ENCODE data around the gene RIPK4. TPM values are rescaled to one million over a fixed set of nuclear protein-coding genes. Genes with fewer than 3 reads are reported as not detected.

RIPK4 gene
- total and polyA plus RNA-seq, 9 donors: 0.08 to 12.4 (median 0.90) TPM

DNA sequence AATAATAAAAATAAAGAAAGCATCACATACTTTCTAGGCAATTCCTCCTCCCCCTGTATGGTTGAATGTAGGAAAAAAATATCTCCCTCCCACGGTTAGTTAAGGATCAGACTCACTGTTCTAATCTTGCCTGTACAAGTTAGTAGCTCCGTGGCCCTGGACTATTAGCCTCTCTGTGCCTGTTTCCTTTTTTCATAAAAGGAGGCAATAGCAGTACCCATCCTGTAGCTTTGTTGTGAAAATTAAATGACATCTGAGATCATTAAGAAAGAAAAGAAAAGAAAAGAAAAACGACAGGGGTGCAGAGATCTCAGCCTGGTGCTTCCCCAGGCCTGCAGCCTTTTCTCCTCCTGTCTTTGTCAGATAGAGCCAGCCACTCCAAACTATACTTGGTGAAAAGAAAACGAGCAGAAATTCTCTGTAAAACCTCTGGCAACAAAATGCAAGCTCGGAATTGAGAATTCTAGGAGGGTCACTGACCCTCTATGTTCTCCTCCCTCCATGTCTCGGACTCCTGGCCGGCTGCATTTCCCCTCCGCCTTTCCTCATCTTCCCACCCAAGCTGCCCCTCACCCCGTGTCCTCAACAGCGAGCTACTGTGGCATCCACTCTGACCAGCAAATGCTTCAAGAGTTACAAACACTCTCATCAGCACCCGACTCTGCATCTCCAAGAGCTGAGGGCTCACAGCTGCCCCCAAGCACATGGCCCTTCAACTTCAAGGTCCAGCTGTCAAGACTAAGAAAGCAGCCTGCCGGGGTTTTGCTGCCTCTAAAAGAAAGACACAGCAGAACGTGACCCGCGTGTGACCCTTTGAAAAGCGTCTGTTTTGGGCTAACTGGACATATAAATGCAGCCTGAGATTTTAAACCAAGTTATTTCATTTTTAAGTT is 13.6 kb downstream of the RIPK4 start:
- intact Hi-C loops (cut with DNase I): loop anchor here in 1 of 4 donors (10.0 kb wide), 1 partner anchor 48 kb away; no protein-coding TSS in a partner anchor
- Histone ChIP-seq H3K36me3 (no peaks in the 10 kb centered on the region), H3K4me1 (ENCODE audit: insufficient read depth) (no peaks in the 10 kb centered on the region), H3K9me3 (no peaks in the 10 kb centered on the region), H3K4me3 (no peak overlapping the region), H3K27me3 (no peaks in the 10 kb centered on the region), H3K27ac (no peak overlapping the region)
- TF ChIP-seq POLR2A (IDR thresholded peaks at IDR 0.05) (no peak), EP300 (IDR thresholded peaks at IDR 0.05) (no peak)
- TF ChIP-seq, protein P1, sequence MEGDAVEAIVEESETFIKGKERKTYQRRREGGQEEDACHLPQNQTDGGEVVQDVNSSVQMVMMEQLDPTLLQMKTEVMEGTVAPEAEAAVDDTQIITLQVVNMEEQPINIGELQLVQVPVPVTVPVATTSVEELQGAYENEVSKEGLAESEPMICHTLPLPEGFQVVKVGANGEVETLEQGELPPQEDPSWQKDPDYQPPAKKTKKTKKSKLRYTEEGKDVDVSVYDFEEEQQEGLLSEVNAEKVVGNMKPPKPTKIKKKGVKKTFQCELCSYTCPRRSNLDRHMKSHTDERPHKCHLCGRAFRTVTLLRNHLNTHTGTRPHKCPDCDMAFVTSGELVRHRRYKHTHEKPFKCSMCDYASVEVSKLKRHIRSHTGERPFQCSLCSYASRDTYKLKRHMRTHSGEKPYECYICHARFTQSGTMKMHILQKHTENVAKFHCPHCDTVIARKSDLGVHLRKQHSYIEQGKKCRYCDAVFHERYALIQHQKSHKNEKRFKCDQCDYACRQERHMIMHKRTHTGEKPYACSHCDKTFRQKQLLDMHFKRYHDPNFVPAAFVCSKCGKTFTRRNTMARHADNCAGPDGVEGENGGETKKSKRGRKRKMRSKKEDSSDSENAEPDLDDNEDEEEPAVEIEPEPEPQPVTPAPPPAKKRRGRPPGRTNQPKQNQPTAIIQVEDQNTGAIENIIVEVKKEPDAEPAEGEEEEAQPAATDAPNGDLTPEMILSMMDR (IDR thresholded peaks at IDR 0.05): no peak
- DNase-seq: no peak
- 48 to 52% (median 48%) methylated on average over 16 of the region's 16 CpGs for WGBS, 3 donors

DNA sequence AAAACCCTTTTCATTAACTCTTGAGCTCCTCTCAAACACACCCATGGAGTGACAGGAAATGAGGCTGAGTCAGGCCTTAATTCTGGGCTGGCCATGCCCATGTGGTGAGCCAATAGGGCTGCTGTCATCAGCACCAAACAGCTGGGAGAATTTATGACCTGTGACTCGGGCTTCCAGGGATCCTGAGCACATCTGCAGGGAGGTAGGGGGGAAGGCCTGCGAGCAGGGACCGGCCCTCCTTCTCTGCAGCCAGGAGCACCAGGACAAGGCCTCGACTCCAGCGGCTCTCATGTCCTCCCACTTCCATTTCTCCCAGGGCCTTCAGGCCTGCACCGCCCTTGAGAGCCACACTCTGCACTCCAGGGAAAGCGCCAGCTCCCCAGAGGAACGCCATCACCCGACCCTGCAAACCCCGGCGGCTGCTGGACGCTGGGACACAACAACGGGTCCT is 14.6 kb downstream of the RIPK4 start:
- no peaks in the 10 kb centered on the region for H3K27me3 ChIP-seq
- intact Hi-C loops (cut with DNase I): loop anchor here in 1 of 4 donors (10.0 kb wide), 1 partner anchor 47 kb away; no protein-coding TSS in a partner anchor
- no peaks in the 10 kb centered on the region for H3K9me3 ChIP-seq
- H3K36me3 ChIP-seq: no peaks in the 10 kb centered on the region
- TF ChIP-seq POLR2A (IDR thresholded peaks at IDR 0.05) (no peak), EP300 (IDR thresholded peaks at IDR 0.05) (no peak)
- TF ChIP-seq, protein P1 (IDR thresholded peaks at IDR 0.05): no peak
- no peak overlapping the region for H3K27ac ChIP-seq
- H3K4me1 ChIP-seq (ENCODE audit: insufficient read depth): no peaks in the 10 kb centered on the region
- no peak overlapping the region for H3K4me3 ChIP-seq
- no peak for DNase-seq
- 74 to 80% (median 79%) methylated on average over 13 of the region's 13 CpGs for WGBS, 3 donors

DNA sequence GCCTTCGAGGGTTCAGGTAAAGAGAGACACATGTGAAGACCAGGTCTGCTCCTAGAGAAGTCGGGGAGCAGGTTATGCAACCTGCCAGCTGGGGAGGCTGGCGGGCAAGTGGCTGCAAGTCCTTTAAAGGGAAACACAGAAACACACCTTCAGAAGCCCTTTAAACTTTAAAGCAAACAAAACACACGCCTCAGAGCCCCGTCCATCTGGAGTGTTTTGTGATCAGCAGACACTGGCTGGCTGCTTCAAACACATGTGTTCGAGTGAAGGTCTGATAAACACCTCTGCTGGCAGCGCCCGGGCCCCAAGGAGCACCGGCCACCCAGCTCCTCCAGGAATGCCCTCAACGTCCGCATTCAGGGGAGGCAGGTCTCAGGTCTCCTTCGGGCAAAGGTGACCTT is 15.2 kb downstream of the RIPK4 start:
- Histone ChIP-seq H3K36me3 (no peaks in the 10 kb centered on the region), H3K9me3 (no peaks in the 10 kb centered on the region), H3K27me3 (no peaks in the 10 kb centered on the region), H3K4me1 (ENCODE audit: insufficient read depth) (no peaks in the 10 kb centered on the region), H3K27ac (no peak overlapping the region), H3K4me3 (no peak overlapping the region)
- TF ChIP-seq, protein P1 (IDR thresholded peaks at IDR 0.05): no peak
- TF ChIP-seq EP300 (IDR thresholded peaks at IDR 0.05) (no peak), POLR2A (IDR thresholded peaks at IDR 0.05) (no peak)
- DNase-seq: no peak
- WGBS, 3 donors: 40 to 60% (median 59%) methylated on average over 12 of the region's 12 CpGs
- intact Hi-C loops (cut with DNase I): loop anchor here in 1 of 4 donors (10.0 kb wide), 1 partner anchor 47 kb away; no protein-coding TSS in a partner anchor

DNA sequence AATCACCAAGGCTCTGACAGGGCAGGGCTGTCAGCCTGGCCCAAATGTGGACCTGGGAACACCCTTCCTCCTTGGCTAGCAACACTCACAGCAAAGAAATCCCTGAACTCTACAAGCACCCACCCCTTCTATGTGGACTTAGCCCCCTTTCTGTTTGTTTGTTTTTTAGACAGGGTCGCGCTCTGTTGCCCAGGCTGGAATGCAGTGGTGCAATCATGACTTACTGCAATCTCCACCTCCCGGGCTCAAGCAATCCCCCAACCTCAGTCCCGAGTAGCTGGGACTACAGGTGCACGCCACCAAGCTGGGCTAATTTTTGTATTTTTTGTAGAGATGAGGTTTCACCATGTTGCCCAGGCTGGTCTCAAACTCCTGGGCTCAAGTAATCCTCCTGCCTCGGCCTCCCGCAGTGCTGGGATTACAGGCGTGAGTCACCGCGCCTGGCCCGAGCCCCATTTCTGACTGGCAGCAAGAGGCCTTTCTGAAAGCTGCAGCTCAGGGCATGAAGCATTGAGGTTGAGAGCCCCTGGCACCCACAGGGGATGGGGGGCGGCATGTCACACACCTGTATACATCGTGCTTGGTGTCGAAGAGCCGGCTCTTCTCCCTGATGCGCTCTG is 16.2 kb downstream of the RIPK4 start:
- Histone ChIP-seq H3K4me1 (ENCODE audit: insufficient read depth) (no peaks in the 10 kb centered on the region), H3K36me3 (no peaks in the 10 kb centered on the region), H3K27ac (no peak overlapping the region), H3K9me3 (no peaks in the 10 kb centered on the region), H3K27me3 (no peaks in the 10 kb centered on the region), H3K4me3 (no peak overlapping the region)
- 84 to 89% (median 87%) methylated on average over 16 of the region's 16 CpGs for WGBS, 3 donors
- no peak for DNase-seq
- TF ChIP-seq, protein P1 (IDR thresholded peaks at IDR 0.05): no peak
- TF ChIP-seq EP300 (IDR thresholded peaks at IDR 0.05): no peak
- TF ChIP-seq POLR2A (IDR thresholded peaks at IDR 0.05): no peak
- intact Hi-C loops (cut with DNase I): loop anchor here in 1 of 4 donors (10.0 kb wide), 1 partner anchor 46 kb away; no protein-coding TSS in a partner anchor

Data from ovary (tissue), 9 donors.